Cardiac fibroblast (primary cell): ENCODE measurements around the gene PPP1R14C.

Source experiments
- DNase-seq, 2 donors: peaks; one replicate each; pipeline versions ENCODE4 v3.0.0 to v3.0.0-alpha.2; 2010; ENCODE audit warnings: low read depth in 2 of 2
- H3K4me3 ChIP-seq, 2 donors: replicated peaks in 1 of 2; 1 replicate in 1 of 2; 2 replicates in 1 of 2; pipeline ENCODE4 v1.5.1; 2011; ENCODE audit warnings: low read depth in 2 of 2, low read length in 2 of 2, mild to moderate bottlenecking in 2 of 2, moderate library complexity in 1 of 2
- TF ChIP-seq, protein P1 (sequence below): IDR thresholded peaks from one replicate; pipeline ENCODE4 v1.5.1; 2011; ENCODE audit warnings: low read depth, mild to moderate bottlenecking, low read length, inconsistent platforms

PPP1R14C gene

GRCh38 chr6:150180517-150180916 is 37.7 kb downstream of the PPP1R14C start:
- TF ChIP-seq, protein P1, sequence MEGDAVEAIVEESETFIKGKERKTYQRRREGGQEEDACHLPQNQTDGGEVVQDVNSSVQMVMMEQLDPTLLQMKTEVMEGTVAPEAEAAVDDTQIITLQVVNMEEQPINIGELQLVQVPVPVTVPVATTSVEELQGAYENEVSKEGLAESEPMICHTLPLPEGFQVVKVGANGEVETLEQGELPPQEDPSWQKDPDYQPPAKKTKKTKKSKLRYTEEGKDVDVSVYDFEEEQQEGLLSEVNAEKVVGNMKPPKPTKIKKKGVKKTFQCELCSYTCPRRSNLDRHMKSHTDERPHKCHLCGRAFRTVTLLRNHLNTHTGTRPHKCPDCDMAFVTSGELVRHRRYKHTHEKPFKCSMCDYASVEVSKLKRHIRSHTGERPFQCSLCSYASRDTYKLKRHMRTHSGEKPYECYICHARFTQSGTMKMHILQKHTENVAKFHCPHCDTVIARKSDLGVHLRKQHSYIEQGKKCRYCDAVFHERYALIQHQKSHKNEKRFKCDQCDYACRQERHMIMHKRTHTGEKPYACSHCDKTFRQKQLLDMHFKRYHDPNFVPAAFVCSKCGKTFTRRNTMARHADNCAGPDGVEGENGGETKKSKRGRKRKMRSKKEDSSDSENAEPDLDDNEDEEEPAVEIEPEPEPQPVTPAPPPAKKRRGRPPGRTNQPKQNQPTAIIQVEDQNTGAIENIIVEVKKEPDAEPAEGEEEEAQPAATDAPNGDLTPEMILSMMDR: no peak
- no peak overlapping the region for H3K4me3 ChIP-seq
- DNase-seq: no peak

DNA sequence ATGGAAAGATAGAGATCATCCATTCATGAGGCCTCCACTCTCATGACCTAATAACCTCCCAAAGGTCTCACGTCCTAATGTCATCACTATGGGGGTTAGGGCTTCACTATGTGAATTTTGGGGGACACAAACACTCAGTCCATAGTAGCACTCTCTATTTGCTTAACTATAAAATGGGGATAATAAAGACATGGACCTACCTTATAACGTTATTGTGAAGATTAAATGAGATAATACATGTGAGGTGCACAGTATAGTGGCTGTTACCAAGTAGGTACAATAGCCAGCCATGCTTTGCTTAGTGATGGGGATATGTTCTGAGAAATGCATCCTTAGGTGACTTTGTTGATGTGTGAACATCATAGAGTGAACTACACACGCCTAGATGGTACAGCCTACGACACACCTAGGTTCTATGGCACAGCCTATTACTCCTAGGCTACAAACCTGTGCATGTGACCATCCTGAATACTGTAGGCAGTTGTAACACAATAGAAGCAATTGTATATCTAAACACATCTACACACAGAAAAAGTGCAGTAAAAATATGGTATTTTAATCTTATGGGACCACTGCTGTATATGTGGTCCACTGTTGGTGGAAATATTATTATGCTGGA is 39.7 kb downstream of the PPP1R14C start:
- TF ChIP-seq, protein P1: no peak
- no peak overlapping the region for H3K4me3 ChIP-seq

GRCh38 chr6:150183105-150183504 is 40.3 kb downstream of the PPP1R14C start:
- H3K4me3 ChIP-seq: no peak overlapping the region
- DNase-seq: no peak
- TF ChIP-seq, protein P1: no peak

More for the DNA sequence above, 39.7 kb downstream of the PPP1R14C start:
- DNase-seq: no peak

DNA sequence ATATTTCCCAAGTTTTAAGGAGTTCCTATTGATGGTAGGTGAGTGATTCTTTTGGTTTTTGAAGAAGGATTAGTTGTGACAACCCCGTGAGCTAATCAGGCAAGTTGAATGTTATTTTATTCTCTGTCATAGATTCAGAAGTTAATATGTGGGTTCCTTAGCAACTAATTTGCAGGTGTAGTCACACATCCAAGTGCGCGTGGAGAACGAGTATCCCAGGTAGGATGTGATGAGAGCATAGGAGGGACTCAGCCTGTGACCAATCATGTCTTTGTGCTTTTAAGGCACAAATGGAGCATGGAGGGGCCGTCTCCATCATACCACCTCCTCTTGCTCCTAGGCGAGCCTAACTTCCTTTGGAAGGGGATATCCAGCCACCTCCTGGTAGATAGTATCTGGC is 41.1 kb downstream of the PPP1R14C start:
- H3K4me3 ChIP-seq: no peak overlapping the region
- no peak for DNase-seq
- TF ChIP-seq, protein P1: no peak

- no peak overlapping the region for H3K4me3 ChIP-seq
- DNase-seq: no peak
- TF ChIP-seq, protein P1: no peak
Measured at GRCh38 chr6:150184850-150185731, 42.2 kb downstream of the PPP1R14C start.

GRCh38 chr6:150185732-150186117 is 42.9 kb downstream of the PPP1R14C start:
- no peak for DNase-seq
- TF ChIP-seq, protein P1: no peak
- H3K4me3 ChIP-seq: no peak overlapping the region
